Suprapubic skin (tissue), 4 donors: ENCODE data around the gene ZNF771.
A peak's percentile ranks its signal among the peaks of the same experiment; 100 is the strongest.

Source experiments
- POLR2A ChIP-seq, 2 donors: fragments of 450-650 bp; IDR thresholded peaks; one replicate each; pipeline ENCODE4 v1.6.1; 2017; ENCODE audit warnings: antibody characterized with exemption in 2 of 2, mild to moderate bottlenecking in 2 of 2, moderate library complexity in 2 of 2
- POLR2AphosphoS5 ChIP-seq, 3 donors: sonication (generic); formaldehyde crosslinking; IDR thresholded peaks; one replicate each; pipeline ENCODE4 v1.6.1; 2017; ENCODE audit warnings: antibody characterized with exemption in 3 of 3
- TF ChIP-seq, protein P1 (sequence below), 2 donors: fragments of 200-600 bp in 1 of 2; fragments of 450-650 bp in 1 of 2; sonication (generic) in 1 of 2; IDR thresholded peaks; one replicate each; pipeline ENCODE4 v1.5.1; 2016 to 2019; ENCODE audit warnings: antibody characterized with exemption in 2 of 2, mild to moderate bottlenecking in 1 of 2, moderate library complexity in 1 of 2

DNA sequence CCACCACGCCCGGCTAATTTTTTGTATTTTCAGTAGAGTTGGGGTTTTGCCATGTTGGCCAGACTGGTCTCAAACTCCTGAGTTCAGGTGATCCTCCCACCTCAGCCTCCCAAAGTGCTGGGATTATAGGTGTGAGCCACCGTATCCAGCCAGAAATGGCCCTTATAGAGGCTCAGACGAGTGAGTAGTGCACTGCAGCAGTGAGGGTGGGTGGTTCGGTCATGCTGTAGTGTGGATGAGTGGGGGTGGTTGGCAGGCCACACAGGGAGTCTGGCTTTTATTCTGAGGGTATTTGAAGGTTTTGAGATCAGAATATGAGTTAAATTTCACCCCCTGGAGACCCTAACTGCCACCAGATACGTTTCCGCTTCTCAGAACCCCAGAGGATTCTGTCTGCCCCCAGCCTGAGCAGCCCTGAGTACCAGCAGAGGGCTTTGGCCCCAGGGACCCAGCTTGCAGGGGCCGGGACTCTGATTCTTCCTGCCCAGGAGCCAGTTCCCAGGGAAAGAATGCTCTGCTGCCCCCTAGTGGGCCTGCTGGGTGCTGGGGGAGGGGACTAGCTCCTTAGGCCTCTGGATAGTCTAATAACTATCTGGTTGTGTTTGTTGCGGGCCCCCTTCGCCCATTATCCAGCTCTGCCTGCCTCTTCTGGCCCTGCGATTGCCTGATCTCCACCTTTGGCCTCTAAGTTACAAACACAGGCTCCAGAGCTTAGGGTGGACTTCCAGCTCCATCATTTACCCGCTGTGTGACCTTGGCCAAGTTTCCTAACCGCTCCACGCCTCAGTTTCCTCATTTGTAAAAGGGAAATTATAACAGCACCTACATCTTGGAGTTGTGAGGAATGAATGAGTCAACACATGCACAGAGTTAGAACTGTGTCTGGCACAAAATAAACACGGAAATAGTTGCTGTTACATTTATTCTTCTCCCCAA lies 2.0 kb downstream of the ZNF771 start:
- TF ChIP-seq, protein P1, sequence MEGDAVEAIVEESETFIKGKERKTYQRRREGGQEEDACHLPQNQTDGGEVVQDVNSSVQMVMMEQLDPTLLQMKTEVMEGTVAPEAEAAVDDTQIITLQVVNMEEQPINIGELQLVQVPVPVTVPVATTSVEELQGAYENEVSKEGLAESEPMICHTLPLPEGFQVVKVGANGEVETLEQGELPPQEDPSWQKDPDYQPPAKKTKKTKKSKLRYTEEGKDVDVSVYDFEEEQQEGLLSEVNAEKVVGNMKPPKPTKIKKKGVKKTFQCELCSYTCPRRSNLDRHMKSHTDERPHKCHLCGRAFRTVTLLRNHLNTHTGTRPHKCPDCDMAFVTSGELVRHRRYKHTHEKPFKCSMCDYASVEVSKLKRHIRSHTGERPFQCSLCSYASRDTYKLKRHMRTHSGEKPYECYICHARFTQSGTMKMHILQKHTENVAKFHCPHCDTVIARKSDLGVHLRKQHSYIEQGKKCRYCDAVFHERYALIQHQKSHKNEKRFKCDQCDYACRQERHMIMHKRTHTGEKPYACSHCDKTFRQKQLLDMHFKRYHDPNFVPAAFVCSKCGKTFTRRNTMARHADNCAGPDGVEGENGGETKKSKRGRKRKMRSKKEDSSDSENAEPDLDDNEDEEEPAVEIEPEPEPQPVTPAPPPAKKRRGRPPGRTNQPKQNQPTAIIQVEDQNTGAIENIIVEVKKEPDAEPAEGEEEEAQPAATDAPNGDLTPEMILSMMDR (IDR thresholded peaks at IDR 0.05), result peak; percentile 84 to 93
- TF ChIP-seq POLR2A (IDR thresholded peaks at IDR 0.05), result no peak
- TF ChIP-seq POLR2AphosphoS5 (IDR thresholded peaks at IDR 0.05), result peak in 1 of 3 donors; percentile 31
